Activated T-cell treated with anti-CD3 and anti-CD28 coated beads for 24 hours (primary cell): ENCODE measurements around the gene PLXNB2.
"Not testable (repeated sequence)": the region's sequence is repeated elsewhere in the genome, so short reads cannot be mapped to it uniquely, and the experiment has no call there.

ENCODE experiments used
- DNase-seq: peaks from one replicate; pipeline ENCODE4 v3.0.0-alpha.2; 2020; ENCODE audit warnings: low read depth

PLXNB2 gene

DNA sequence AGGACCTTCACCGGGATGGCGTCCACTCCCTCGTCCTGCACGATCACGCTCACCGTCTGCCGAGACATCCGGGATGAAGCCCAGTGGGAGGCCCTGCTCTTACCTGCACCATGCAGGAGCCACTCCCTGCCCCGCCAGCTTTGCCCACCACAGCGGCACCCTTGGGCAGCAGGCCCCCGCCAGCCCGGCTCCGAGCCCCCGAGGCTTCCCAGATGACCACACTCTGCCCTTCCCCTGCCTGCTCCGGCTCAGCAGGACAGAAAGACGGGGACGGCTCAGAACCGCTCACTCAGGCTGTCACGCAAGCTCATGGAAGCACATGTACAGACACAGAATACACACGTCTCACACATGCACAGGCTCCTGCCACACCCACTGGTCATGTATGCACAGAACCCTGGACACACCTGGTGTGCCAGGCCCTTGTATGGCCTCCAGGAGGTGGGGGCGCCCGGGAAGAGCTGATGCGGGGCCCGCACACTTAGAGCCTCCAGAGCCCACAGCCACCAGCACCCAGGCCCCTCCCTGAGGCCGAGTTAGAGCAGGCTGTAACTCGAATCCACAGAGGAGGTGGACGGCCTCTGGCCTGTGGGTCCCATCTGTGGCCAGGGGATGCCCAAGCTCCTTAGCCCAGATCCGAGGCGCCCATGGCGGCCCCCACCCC lies 28.4 kb downstream of the PLXNB2 start:
- DNase-seq: no peak

DNA sequence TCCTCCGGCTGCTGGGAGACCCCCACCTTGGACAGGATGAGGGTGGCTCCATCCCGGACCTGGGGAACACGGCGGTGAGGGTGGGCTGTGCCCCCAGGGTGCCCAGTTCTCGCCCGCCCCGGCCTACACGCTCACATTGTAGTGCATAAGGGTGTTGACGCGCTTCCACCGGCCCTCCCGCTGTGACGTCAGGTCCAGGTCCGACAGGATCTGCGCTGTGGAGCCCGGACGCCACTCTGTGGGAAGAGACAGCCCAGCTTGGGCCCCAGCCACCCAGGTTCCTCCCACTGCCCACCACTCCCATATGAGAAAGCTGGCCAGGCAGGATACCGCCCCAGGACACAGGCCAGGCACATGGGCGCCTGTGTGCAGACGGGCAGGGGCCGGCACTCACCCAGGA lies 29.0 kb downstream of the PLXNB2 start:
- no peak for DNase-seq

DNA sequence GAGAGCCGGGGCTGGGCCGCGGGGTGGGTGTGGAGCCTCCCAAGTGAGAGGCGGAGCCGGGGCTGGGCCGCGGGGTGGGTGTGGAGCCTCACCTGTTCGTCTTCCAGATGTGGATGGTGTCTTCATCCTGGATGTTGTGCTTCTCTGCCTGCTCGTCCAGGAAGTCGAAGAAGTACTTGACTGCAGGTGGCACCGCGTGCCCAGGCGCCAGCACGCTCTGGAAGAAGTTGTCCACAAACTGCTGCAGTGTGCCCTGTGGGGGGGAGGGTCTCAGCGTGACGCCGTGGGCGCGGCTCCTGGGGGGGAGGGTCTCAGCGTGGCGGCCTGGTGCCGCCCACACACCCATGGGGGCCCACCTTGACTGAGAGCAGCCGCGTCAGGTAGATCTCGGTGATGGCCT lies 29.7 kb downstream of the PLXNB2 start:
- DNase-seq: no peak

DNA sequence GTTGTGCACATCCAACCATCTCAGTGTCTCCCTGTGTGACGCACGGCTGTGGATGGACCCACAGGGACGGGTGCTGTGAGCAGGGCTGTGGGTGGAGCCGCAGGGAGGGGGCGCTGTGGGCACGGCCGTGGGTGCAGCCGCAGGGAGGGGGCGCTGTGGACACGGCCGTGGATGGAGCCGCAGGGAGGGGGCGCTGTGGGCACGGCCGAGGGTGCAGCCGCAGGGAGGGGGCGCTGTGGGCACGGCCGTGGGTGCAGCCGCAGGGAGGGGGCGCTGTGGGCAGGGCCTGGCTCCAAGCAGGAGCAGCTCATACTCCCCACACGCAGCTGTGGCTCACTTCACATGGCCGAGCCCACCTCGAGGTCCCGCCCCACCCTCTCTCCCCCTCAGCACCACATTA lies 31.3 kb downstream of the PLXNB2 start:
- peak; percentile 18 for DNase-seq

GRCh38 chr22:50275181-50276055 lies 32.0 kb downstream of the PLXNB2 start:
- DNase-seq: no peak

- no peak for DNase-seq
These were observed 32.7 kb downstream of the PLXNB2 start for GRCh38 chr22:50274771-50275170.

GRCh38 chr22:50274311-50274710 lies 33.1 kb downstream of the PLXNB2 start:
- peak; percentile 32 for DNase-seq

- DNase-seq: not testable (repeated sequence)
These were observed 33.7 kb downstream of the PLXNB2 start for GRCh38 chr22:50273781-50274180.

DNA sequence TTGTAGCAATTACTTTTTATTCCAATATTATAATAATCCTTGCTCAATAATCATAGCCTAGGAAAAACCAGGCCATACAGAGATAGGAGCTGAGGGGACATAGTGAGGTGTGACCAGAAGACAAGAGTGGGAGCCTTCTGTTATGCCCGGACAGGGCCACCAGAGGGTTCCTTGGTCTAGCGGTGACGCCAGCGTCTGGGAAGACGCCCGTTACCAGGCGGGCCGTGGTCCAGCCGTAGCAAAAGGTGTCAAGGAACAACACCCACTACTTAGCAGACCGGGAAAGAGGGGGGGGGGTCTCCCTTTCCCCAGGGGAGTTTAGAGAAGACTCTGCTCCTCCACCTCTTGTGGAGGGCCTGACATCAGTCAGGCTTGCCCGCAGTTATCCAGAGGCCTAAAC lies 34.1 kb downstream of the PLXNB2 start:
- DNase-seq: not testable (repeated sequence)

GRCh38 chr22:50272044-50272802 lies 35.2 kb downstream of the PLXNB2 start:
- no peak for DNase-seq

- peak; percentile 30 for DNase-seq
These were observed 35.9 kb downstream of the PLXNB2 start for GRCh38 chr22:50271519-50271970.

DNA sequence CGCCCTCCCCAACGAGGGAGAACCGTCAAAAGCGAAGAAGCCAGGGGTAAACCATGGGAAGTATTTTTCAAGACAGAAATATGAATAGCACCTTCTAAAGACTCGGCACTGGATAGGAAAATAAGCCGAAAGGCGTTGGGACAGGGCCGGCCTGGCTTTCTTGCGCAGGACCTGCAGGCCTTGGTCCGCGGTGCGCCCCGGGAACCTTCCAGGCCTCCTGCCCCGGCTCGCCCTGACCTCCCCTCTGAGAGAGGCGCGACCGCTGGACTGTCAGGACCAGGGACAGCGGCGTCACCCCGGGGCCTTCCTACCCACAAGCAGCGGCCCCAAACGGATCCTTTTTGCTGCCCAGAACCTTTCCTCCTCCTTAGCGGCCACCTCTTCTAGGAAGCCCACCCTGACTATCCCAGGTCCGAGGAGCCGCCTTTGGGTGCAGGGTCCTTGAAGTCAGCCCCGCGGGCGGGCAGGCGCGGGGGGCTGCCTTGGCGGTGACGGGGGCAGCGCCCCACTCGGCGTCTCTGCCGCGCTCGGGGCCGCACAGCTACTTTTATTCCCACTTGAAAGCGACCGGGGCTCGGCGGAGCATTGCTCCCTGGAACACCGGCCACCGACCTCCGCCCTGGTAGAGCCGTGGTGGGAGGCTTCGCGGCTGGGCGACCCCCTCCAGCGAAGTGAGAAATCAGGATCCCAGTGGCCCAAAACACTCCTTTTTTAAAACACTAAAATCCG lies 36.6 kb downstream of the PLXNB2 start:
- peak; percentile 42 for DNase-seq

GRCh38 chr22:50269970-50270665 lies 37.3 kb downstream of the PLXNB2 start, which contains the start of gene MAPK11:
Gene MAPK11 (minus strand): TSS chr22:50270380. CDS start chr22:50270292, 88 bp downstream.
- DNase-seq: peak; percentile 67

- DNase-seq: no peak
These were observed 37.9 kb downstream of the PLXNB2 start for GRCh38 chr22:50269573-50269969.

DNA sequence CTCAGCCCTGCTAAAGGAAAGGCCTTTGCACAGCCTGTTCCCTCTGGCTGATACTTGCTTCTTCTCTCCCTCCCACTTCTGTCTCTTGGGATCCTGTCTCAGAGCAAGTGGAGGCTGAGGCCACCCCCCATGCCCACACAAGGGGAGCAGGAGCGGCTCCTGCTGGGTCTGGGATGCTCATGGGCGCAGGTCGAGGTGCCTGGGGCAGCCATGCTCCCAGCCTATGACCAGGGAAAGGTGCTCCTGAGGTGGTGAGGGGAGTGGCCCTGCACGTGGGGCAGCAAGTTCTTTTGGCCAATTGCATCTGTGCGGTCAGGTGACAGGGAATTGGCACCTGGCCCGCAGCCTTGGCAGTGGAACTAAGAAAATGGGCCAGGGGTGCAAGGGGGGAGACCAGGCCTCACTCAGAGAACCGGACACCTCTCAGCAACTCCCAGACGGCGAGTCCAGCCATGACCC lies 38.8 kb downstream of the PLXNB2 start:
- DNase-seq: no peak

GRCh38 chr22:50267591-50268390 lies 39.7 kb downstream of the PLXNB2 start:
- peak; percentile 35 for DNase-seq

GRCh38 chr22:50266994-50267393 lies 40.5 kb downstream of the PLXNB2 start:
- no peak for DNase-seq

DNA sequence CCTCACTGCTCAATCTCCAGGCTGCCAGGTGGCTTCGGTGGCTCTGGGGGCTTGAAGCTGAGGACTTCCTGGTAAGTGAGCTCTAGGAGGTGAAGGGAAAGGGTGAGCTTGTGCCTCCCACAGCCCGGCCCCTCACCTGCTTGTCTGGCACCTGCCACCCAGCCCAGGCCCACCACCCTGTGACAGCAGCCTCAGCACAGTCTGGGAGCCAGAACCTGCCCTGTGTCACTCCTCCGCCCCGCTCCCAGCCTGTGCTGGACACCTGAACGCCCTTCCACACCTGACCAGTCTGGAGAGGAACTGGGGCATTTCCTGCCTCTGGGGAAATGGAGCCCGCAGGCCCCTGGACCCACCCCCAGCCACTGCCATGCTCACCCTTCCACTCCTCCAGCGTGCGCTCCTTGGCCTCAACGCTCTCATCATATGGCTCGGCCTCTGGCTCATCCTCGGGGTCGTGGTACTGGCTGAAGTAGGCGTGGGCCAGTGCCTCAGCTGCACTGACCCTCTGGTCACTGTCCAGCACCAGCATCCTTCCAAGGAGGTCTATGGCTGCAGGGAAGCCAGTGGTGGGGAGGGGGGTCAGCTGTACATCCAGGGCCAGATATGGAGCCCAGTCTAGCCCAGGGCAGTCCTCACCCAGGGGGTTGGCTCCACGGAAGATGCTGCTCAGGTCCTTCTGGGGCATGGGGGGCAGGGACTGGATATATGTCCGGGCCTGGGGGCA lies 42.3 kb downstream of the PLXNB2 start:
- DNase-seq: no peak

DNA sequence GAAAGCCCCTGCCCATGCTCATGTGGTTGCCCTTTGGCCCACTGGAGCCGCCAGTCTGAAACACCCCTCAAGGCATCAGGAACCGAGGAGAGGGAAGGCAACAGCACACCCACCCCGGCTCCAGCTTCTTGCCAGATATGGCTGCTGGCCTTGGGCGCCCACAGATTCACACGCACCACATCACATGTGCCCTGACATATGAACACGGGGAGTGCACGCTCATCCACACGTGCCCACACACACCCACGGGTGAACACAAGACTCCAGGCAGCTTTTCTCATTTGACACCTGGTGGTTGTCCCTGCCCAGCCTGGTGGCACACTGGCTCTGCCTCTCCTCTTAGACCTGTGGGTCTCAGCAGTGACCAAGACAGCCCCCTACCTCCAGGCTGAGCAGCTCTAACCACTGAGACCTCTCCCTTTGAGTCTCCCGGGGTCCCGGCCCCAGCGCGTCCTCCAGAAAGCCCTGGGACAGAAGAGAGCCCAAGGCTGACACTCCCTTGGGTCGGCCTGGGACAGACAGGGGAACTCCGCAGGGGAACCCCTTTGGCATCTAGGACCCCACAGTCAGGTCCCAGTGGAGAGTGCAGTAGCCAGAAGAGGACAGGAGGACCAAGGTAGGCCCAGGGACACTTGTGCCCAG lies 43.2 kb downstream of the PLXNB2 start:
- no peak for DNase-seq
